OCI-LY3 (cell line): ENCODE measurements around the gene YY2.

Experiments
- H2AFZ ChIP-seq: fragments of 200-600, 300-600 bp; shearing (Covaris generic); 2 replicates; pipeline ENCODE4 v1.6.0; 2014; ENCODE audit warnings: antibody characterized with exemption, low read depth, low read length
- H3K27ac ChIP-seq: fragments of 200-600, 300-600 bp; sonication (generic); 2 replicates; pipeline ENCODE4 v1.5.1; 2014; ENCODE audit warnings: mild to moderate bottlenecking, low read length, moderate library complexity, mixed read lengths
- H3K27me3 ChIP-seq: fragments of 200-600, 300-600 bp; sonication (generic); 2 replicates; pipeline ENCODE4 v1.6.1; 2014; ENCODE audit warnings: low read depth, low read length, mixed read lengths
- H3K36me3 ChIP-seq: fragments of 200-600, 300-600 bp; sonication (generic); replicated peaks from 2 replicates; pipeline ENCODE3; 2014; ENCODE audit warnings: low read depth, low read length, mixed read lengths
- H3K4me1 ChIP-seq: fragments of 300-600, 200-600 bp; sonication (generic); 2 replicates; pipeline ENCODE4 v1.6.1; 2014; ENCODE audit warnings: low read length, mixed read lengths
- H3K4me2 ChIP-seq: fragments of 200-600, 300-600 bp; sonication (generic); 2 replicates; pipeline ENCODE4 v1.6.1; 2014; ENCODE audit warnings: low read length, mixed read lengths
- H3K4me3 ChIP-seq: fragments of 300-600, 200-600 bp; sonication (generic); 2 replicates; pipeline ENCODE4 v1.5.1; 2014; ENCODE audit warnings: antibody characterized with exemption, mild to moderate bottlenecking, low read length, moderate library complexity
- H3K79me2 ChIP-seq: fragments of 300-600, 200-600 bp; shearing (Covaris generic); 2 replicates; pipeline ENCODE4 v1.6.1; 2014; ENCODE audit warnings: mild to moderate bottlenecking, low read length, mixed read lengths
- H3K9ac ChIP-seq: fragments of 300-600, 200-600 bp; shearing (Covaris generic); 2 replicates; pipeline ENCODE4 v1.6.0; 2014; ENCODE audit warnings: mild to moderate bottlenecking, low read length, moderate library complexity
- H3K9me3 ChIP-seq: fragments of 200-600, 300-600 bp; shearing (Covaris generic); 2 replicates; pipeline ENCODE4 v1.6.1; 2014; ENCODE audit warnings: low read length, mixed read lengths; ENCODE audit not compliant: insufficient read depth
- H4K20me1 ChIP-seq: fragments of 200-600, 300-600 bp; sonication (generic); 2 replicates; pipeline ENCODE4 v1.6.1; 2016; ENCODE audit warnings: low read length, mixed read lengths; ENCODE audit not compliant: insufficient read depth
- CTCF ChIP-seq: fragments of 200-600, 300-600 bp; sonication (generic); IDR thresholded peaks from 2 replicates; pipeline ENCODE4 v1.5.1; 2014; ENCODE audit warnings: antibody characterized with exemption, low read length, low read depth
- EZH2phosphoT487 ChIP-seq: fragments of 200-600 bp; shearing (Covaris generic); IDR thresholded peaks from 2 replicates; pipeline ENCODE4 v1.6.1; 2018; ENCODE audit warnings: antibody characterized with exemption, mixed run types, low read depth

The YY2 gene

DNA sequence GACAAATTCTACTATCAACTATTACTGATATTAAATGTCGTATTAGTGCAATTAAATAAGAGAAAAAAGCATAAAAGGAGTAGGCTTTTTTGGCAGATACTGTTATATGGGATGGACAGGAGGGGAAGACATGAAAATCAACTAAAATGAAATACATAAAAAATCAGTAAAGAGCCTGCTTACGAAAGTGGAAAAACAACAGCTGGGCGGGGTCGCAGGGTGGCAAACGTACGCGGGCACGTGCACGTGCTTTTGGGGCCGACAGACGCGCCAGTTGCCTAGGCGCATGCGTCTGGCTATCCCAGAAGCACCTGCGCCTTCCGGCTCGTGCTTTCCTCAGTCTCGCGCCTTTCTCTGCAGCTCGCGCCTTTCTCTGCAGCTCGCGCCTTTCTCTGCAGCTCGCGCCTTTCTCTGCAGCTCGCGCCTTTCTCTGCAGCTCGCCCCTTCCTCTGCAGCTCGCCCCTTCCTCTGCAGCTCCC lies at the start of gene YY2:
Gene YY2 (plus strand): TSS at position 51 of the 479 bp plus-strand sequence. CDS start 498 bp downstream, outside the sequence.
- H3K79me2 ChIP-seq: no peaks in the 10 kb centered on the region
- no peak within 1 kb of the TSS for H3K27ac ChIP-seq
- H3K9ac ChIP-seq: no peak within 1 kb of the TSS
- no peaks in the 10 kb centered on the region for H4K20me1 ChIP-seq
- no peak within 1 kb of the TSS for H3K4me3 ChIP-seq
- no peak within 1 kb of the TSS for H3K4me2 ChIP-seq
- H2AFZ ChIP-seq: no peak within 1 kb of the TSS
- no peaks in the 10 kb centered on the region for H3K4me1 ChIP-seq
- H3K27me3 ChIP-seq: no peaks in the 10 kb centered on the region
- H3K36me3 ChIP-seq: peaks cover 4% of the 10 kb centered on the region
- TF ChIP-seq CTCF (no peak), EZH2phosphoT487 (no peak)
- no peaks in the 10 kb centered on the region for H3K9me3 ChIP-seq

- H4K20me1 ChIP-seq: no peaks in the 10 kb centered on the region
- H3K4me3 ChIP-seq: no peak overlapping the region
- H3K9ac ChIP-seq: no peak overlapping the region
- H3K79me2 ChIP-seq: no peaks in the 10 kb centered on the region
- no peaks in the 10 kb centered on the region for H3K27me3 ChIP-seq
- no peak overlapping the region for H3K27ac ChIP-seq
- no peak overlapping the region for H2AFZ ChIP-seq
- TF ChIP-seq EZH2phosphoT487: no peak
- TF ChIP-seq CTCF: no peak
- no peaks in the 10 kb centered on the region for H3K4me1 ChIP-seq
- H3K9me3 ChIP-seq: no peaks in the 10 kb centered on the region
- no peak overlapping the region for H3K4me2 ChIP-seq
- no peaks in the 10 kb centered on the region for H3K36me3 ChIP-seq
These were observed 49.1 kb upstream of the YY2 start for GRCh38 chrX:21806691-21807090.

GRCh38 chrX:21811832-21812231 lies 44.0 kb upstream of the YY2 start:
- no peaks in the 10 kb centered on the region for H3K36me3 ChIP-seq
- no peaks in the 10 kb centered on the region for H3K9me3 ChIP-seq
- no peak overlapping the region for H3K4me3 ChIP-seq
- no peak overlapping the region for H3K27ac ChIP-seq
- H3K9ac ChIP-seq: no peak overlapping the region
- no peak overlapping the region for H2AFZ ChIP-seq
- no peaks in the 10 kb centered on the region for H3K4me1 ChIP-seq
- H4K20me1 ChIP-seq: no peaks in the 10 kb centered on the region
- TF ChIP-seq EZH2phosphoT487 (no peak), CTCF (no peak)
- H3K4me2 ChIP-seq: no peak overlapping the region
- no peaks in the 10 kb centered on the region for H3K27me3 ChIP-seq
- no peaks in the 10 kb centered on the region for H3K79me2 ChIP-seq

- Histone ChIP-seq H4K20me1 (no peaks in the 10 kb centered on the region), H3K79me2 (no peaks in the 10 kb centered on the region), H3K27ac (no peak overlapping the region), H3K9me3 (no peaks in the 10 kb centered on the region), H2AFZ (no peak overlapping the region), H3K27me3 (no peaks in the 10 kb centered on the region), H3K36me3 (no peaks in the 10 kb centered on the region), H3K4me2 (no peak overlapping the region), H3K9ac (no peak overlapping the region), H3K4me3 (no peak overlapping the region), H3K4me1 (no peaks in the 10 kb centered on the region)
- TF ChIP-seq CTCF (no peak), EZH2phosphoT487 (no peak)
These were observed 43.2 kb upstream of the YY2 start for GRCh38 chrX:21812628-21813027.
